ENCODE data around the gene AKIRIN1. TPM values are rescaled to one million over a fixed set of nuclear protein-coding genes. Genes with fewer than 3 reads are reported as not detected.
"Not testable (repeated sequence)": the region's sequence is repeated elsewhere in the genome, so short reads cannot be mapped to it uniquely, and the experiment has no call there.

AKIRIN1 gene
- total and polyA plus RNA-seq, 5 donors from 2014 or later: 97.9 to 109 (median 100.0) TPM

- ATAC-seq (ENCODE audit: low read depth in 2 of 2): no peak
- peak overlapping the region in 1 of 3 donors; percentile 50 for H3K27ac Mint-ChIP-seq
- no peak overlapping the region for H3K4me3 Mint-ChIP-seq
- H3K9me3 Mint-ChIP-seq: peaks cover 0 to 1% (median 0%) of the 10 kb centered on the region in 7 donors
- no peaks in the 10 kb centered on the region for H3K27me3 ChIP-seq (ENCODE audit: control insufficient read depth, insufficient read depth, low read length)
- H3K4me1 Mint-ChIP-seq: peaks cover 0 to 4% (median 0%) of the 10 kb centered on the region in 4 donors
- DNase-seq: no peak
- no peaks in the 10 kb centered on the region for H3K4me1 ChIP-seq (ENCODE audit: control insufficient read depth, insufficient read depth, low read length, poor library complexity, severe bottlenecking)
- H3K9me3 ChIP-seq (ENCODE audit: control insufficient read depth in 2 of 2, low read length in 2 of 2): no peaks in the 10 kb centered on the region
- H3K36me3 Mint-ChIP-seq: no peaks in the 10 kb centered on the region
- H3K4me3 ChIP-seq (ENCODE audit: low read depth, low read length): no peak overlapping the region
- no peaks in the 10 kb centered on the region for H3K36me3 ChIP-seq (ENCODE audit: control insufficient read depth, insufficient read depth, low read length)
- peaks cover 13% of the 10 kb centered on the region for H3K27me3 Mint-ChIP-seq
- no peak overlapping the region for H3K27ac ChIP-seq (ENCODE audit: insufficient read depth, low read length, poor library complexity, severe bottlenecking)
These were observed 29.0 kb upstream of the AKIRIN1 start for GRCh38 chr1:38962113-38962512.

GRCh38 chr1:38962560-38962959 is 28.5 kb upstream of the AKIRIN1 start:
- H3K36me3 Mint-ChIP-seq: no peaks in the 10 kb centered on the region
- Histone ChIP-seq H3K36me3 (ENCODE audit: control insufficient read depth, insufficient read depth, low read length) (no peaks in the 10 kb centered on the region), H3K27ac (ENCODE audit: insufficient read depth, low read length, poor library complexity, severe bottlenecking) (no peak overlapping the region), H3K9me3 (ENCODE audit: control insufficient read depth in 2 of 2, low read length in 2 of 2) (no peaks in the 10 kb centered on the region), H3K4me3 (ENCODE audit: low read depth, low read length) (no peak overlapping the region), H3K27me3 (ENCODE audit: control insufficient read depth, insufficient read depth, low read length) (no peaks in the 10 kb centered on the region), H3K4me1 (ENCODE audit: control insufficient read depth, insufficient read depth, low read length, poor library complexity, severe bottlenecking) (no peaks in the 10 kb centered on the region)
- H3K9me3 Mint-ChIP-seq: peaks cover 0 to 1% (median 0%) of the 10 kb centered on the region in 7 donors
- no peak overlapping the region for H3K27ac Mint-ChIP-seq
- no peak overlapping the region for H3K4me3 Mint-ChIP-seq
- H3K27me3 Mint-ChIP-seq: peaks cover 13% of the 10 kb centered on the region
- H3K4me1 Mint-ChIP-seq: peaks cover 0 to 4% (median 0%) of the 10 kb centered on the region in 4 donors
- ATAC-seq (ENCODE audit: low read depth in 2 of 2) (no peak), DNase-seq (no peak)

DNA sequence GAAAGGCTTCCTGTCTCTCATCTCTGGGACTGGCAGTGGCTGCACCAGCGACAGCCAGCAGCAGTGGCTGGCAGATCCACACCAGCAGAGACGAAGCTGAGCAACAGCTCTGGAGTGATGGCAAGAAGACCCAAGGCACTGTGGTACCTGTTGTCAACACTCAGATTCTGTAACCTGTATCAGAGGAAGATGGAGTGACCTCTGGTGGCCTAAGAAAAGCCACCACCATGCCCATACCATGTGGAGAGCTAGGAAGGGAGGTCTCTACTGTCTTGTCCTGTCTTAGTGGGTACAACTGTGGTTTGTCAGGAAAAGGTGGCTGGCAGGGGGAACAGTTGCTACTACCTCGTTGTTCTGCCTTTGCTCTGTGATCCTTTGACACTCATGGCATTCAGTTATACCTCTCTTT is 26.9 kb upstream of the AKIRIN1 start:
- no peaks in the 10 kb centered on the region for H3K9me3 ChIP-seq (ENCODE audit: control insufficient read depth in 2 of 2, low read length in 2 of 2)
- Mint-ChIP-seq H3K27ac (peak overlapping the region in 1 of 3 donors; percentile 63), H3K9me3 (peaks cover 0 to 1% (median 0%) of the 10 kb centered on the region in 7 donors), H3K4me3 (no peak overlapping the region), H3K27me3 (peaks cover 19% of the 10 kb centered on the region), H3K4me1 (peaks cover 0 to 4% (median 0%) of the 10 kb centered on the region in 4 donors), H3K36me3 (no peaks in the 10 kb centered on the region)
- H3K27ac ChIP-seq (ENCODE audit: insufficient read depth, low read length, poor library complexity, severe bottlenecking): no peak overlapping the region
- H3K27me3 ChIP-seq (ENCODE audit: control insufficient read depth, insufficient read depth, low read length): no peaks in the 10 kb centered on the region
- DNase-seq (peak in 1 of 3 donors; percentile 33), ATAC-seq (ENCODE audit: low read depth in 2 of 2) (peak; percentile 34 to 55)
- no peaks in the 10 kb centered on the region for H3K4me1 ChIP-seq (ENCODE audit: control insufficient read depth, insufficient read depth, low read length, poor library complexity, severe bottlenecking)
- H3K4me3 ChIP-seq (ENCODE audit: low read depth, low read length): no peak overlapping the region
- no peaks in the 10 kb centered on the region for H3K36me3 ChIP-seq (ENCODE audit: control insufficient read depth, insufficient read depth, low read length)

DNA sequence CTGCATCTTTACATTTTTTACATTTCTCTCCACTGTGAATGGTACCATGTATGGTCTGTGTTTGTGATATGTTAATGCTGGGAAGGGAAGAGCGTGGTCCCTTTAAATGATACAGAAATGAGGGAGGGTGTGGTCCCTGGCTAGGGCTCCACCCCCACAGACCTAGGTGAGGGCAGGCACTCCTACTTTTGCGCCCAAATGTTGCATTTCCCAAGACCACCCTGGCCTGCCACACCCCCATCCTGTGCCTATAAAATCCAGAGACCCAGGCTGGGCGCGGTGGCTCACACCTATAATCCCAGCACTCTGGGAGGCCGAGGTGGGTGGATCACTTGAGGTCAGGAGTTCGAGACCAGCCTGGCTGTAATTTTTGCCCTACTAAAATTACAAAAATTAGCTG is 17.9 kb upstream of the AKIRIN1 start:
- not testable (repeated sequence) for H3K27me3 ChIP-seq (ENCODE audit: control insufficient read depth, insufficient read depth, low read length); H3K27ac Mint-ChIP-seq; ATAC-seq (ENCODE audit: low read depth in 2 of 2); H3K9me3 Mint-ChIP-seq; H3K36me3 ChIP-seq (ENCODE audit: control insufficient read depth, insufficient read depth, low read length); H3K4me3 Mint-ChIP-seq; H3K27me3 Mint-ChIP-seq; H3K9me3 ChIP-seq (ENCODE audit: control insufficient read depth in 2 of 2, low read length in 2 of 2); DNase-seq; H3K4me1 ChIP-seq (ENCODE audit: control insufficient read depth, insufficient read depth, low read length, poor library complexity, severe bottlenecking); H3K36me3 Mint-ChIP-seq; H3K27ac ChIP-seq (ENCODE audit: insufficient read depth, low read length, poor library complexity, severe bottlenecking); H3K4me3 ChIP-seq (ENCODE audit: low read depth, low read length)
- peaks cover 2 to 13% (median 5%) of the 10 kb centered on the region in 4 donors for H3K4me1 Mint-ChIP-seq

DNA sequence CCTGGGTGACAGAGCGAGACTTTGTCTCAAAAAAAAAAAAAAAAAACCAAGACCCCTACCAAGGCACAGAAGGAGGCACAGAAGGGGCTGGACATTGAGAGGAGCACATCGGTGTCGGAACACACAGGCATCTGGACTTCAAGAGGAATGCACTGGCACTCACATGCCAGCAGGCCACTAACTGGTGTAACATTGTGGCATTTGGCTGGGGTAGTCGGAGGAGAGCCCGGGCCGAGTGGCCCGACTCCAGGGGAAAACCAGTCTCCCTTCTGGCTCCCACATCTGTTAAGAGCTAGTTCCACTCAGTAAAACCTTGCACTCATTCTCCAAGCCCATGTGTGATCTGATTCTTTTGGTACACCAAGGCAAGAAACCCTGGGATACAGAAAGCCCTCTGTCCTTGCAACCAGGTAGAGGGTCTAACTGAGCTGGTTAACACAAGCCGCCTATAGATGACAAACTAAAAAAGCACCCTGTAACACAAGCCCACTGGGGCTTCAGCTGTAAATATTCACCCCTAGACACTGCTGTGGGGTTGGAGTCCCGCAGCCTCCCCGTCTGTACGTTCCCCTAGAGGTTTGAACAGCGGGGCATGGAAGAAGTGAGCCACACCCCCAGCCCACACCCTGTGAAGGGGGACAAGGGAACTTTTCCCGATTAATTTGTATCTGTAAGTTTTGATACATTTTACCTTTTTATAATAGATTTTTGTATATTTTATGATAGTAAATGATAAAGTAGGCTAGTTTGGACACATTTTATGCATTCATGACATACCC is 17.2 kb upstream of the AKIRIN1 start:
- H3K4me3 Mint-ChIP-seq: no peak overlapping the region
- Histone ChIP-seq H3K27ac (ENCODE audit: insufficient read depth, low read length, poor library complexity, severe bottlenecking) (no peak overlapping the region), H3K9me3 (ENCODE audit: control insufficient read depth in 2 of 2, low read length in 2 of 2) (peaks cover 0 to 7% of the 10 kb centered on the region in 2 experiments), H3K4me1 (ENCODE audit: control insufficient read depth, insufficient read depth, low read length, poor library complexity, severe bottlenecking) (no peaks in the 10 kb centered on the region), H3K27me3 (ENCODE audit: control insufficient read depth, insufficient read depth, low read length) (no peaks in the 10 kb centered on the region), H3K36me3 (ENCODE audit: control insufficient read depth, insufficient read depth, low read length) (no peaks in the 10 kb centered on the region), H3K4me3 (ENCODE audit: low read depth, low read length) (no peak overlapping the region)
- no peak overlapping the region for H3K27ac Mint-ChIP-seq
- ATAC-seq (ENCODE audit: low read depth in 2 of 2): no peak
- peaks cover 2% of the 10 kb centered on the region for H3K27me3 Mint-ChIP-seq
- no peaks in the 10 kb centered on the region for H3K36me3 Mint-ChIP-seq
- DNase-seq: no peak
- H3K4me1 Mint-ChIP-seq: peaks cover 2 to 13% (median 5%) of the 10 kb centered on the region in 4 donors
- peaks cover 0 to 11% (median 0%) of the 10 kb centered on the region in 7 donors for H3K9me3 Mint-ChIP-seq

DNA sequence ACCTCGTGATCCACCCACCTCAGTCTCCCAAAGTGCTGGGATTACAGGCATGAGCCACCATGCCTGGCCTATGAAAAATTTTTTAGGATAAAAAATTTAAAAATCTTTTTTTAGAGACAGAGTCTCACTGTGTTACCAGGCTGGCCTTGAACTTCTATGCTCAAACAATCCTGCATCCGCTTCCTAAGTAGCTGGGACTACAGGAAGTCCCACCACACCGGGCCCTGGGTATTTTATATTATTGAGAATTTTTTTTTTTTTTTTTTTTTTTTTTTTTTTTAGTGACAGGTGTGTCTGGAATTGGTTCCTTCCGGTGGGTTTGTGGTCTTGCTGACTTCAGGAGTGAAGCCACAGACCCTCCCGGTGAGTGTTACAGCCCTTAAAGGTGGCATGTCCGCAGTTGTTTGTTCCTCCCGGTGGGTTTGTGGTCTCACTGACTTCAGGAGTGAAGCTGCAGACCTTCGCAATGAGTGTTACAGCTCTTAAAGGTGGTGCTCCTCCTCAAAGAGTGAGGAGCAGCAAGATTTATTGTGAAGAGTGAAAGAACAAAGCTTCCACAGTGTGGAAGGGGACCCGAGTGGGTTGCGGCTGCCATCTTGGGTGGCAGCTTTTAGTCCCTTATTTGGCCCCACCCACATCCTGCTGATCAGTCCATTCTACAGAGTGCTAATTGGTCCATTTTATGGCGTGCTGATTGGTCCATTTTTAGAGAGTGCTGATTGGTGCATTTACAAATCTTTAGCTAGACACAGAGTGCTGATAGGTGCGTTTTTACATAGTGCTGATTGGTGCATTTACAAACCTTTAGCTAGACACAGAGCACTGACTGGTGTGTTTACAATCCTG is 13.5 kb upstream of the AKIRIN1 start:
- H3K27ac ChIP-seq (ENCODE audit: insufficient read depth, low read length, poor library complexity, severe bottlenecking); H3K27me3 ChIP-seq (ENCODE audit: control insufficient read depth, insufficient read depth, low read length); H3K4me1 ChIP-seq (ENCODE audit: control insufficient read depth, insufficient read depth, low read length, poor library complexity, severe bottlenecking); H3K36me3 Mint-ChIP-seq; H3K27me3 Mint-ChIP-seq; H3K9me3 ChIP-seq (ENCODE audit: control insufficient read depth in 2 of 2, low read length in 2 of 2); H3K36me3 ChIP-seq (ENCODE audit: control insufficient read depth, insufficient read depth, low read length): not testable (repeated sequence)
- H3K27ac Mint-ChIP-seq: peak overlapping the region; percentile 43 to 85 (median 49)
- peak overlapping the region; percentile 13 for H3K4me3 ChIP-seq (ENCODE audit: low read depth, low read length)
- DNase-seq (peak; percentile 44 to 64 (median 52)), ATAC-seq (ENCODE audit: low read depth in 2 of 2) (peak in 1 of 2 donors; percentile 47)
- H3K4me3 Mint-ChIP-seq: peak overlapping the region; percentile 24 to 90 (median 84)
- H3K4me1 Mint-ChIP-seq: peaks cover 2 to 13% (median 5%) of the 10 kb centered on the region in 4 donors
- H3K9me3 Mint-ChIP-seq: peaks cover 0 to 14% (median 0%) of the 10 kb centered on the region in 7 donors

GRCh38 chr1:38978245-38978542 is 12.9 kb upstream of the AKIRIN1 start:
- H3K4me3 ChIP-seq (ENCODE audit: low read depth, low read length); H3K9me3 ChIP-seq (ENCODE audit: control insufficient read depth in 2 of 2, low read length in 2 of 2); H3K27ac ChIP-seq (ENCODE audit: insufficient read depth, low read length, poor library complexity, severe bottlenecking); ATAC-seq (ENCODE audit: low read depth in 2 of 2); H3K27me3 ChIP-seq (ENCODE audit: control insufficient read depth, insufficient read depth, low read length); H3K36me3 ChIP-seq (ENCODE audit: control insufficient read depth, insufficient read depth, low read length); H3K4me1 Mint-ChIP-seq; H3K4me1 ChIP-seq (ENCODE audit: control insufficient read depth, insufficient read depth, low read length, poor library complexity, severe bottlenecking); DNase-seq; H3K36me3 Mint-ChIP-seq; H3K27me3 Mint-ChIP-seq: not testable (repeated sequence)
- Mint-ChIP-seq H3K9me3 (peaks cover 0 to 14% (median 0%) of the 10 kb centered on the region in 7 donors), H3K4me3 (peak overlapping the region; percentile 24 to 90 (median 84)), H3K27ac (peak overlapping the region; percentile 43 to 85 (median 49))

Measured in CD4-positive, CD25-positive, alpha-beta regulatory T cell (primary cell).